Omental fat pad (tissue), 4 donors: ENCODE results near the gene ADAMTS17. TPM values are rescaled to one million over a fixed set of nuclear protein-coding genes. Genes with fewer than 3 reads are reported as not detected.

Source experiments
- ATAC-seq: fragments of 150-250 bp; one replicate; pipeline ENCODE4 v1.9.1; 2016; ENCODE audit warnings: mild to moderate bottlenecking, moderate library complexity; ENCODE audit not compliant: low FRiP score
- DNase-seq: peaks from one replicate; pipeline ENCODE4 v3.0.0-alpha.2; 2019; ENCODE audit warnings: low spot score
- total RNA-seq, 4 donors: library from RNA; depleted of rRNA; stranded (reverse); fragments of >200 nt; gene quantifications; one replicate each; pipeline ENCODE4 v1.1.0, GENCODE V29; 2016
- TF ChIP-seq, protein P1 (sequence below), 3 donors: fragments of 450-650 bp; IDR thresholded peaks; one replicate each; pipeline ENCODE4 v1.5.1; 2016 to 2017; ENCODE audit warnings: antibody characterized with exemption in 3 of 3, mild to moderate bottlenecking in 3 of 3, moderate library complexity in 2 of 3

Gene ADAMTS17
- total RNA-seq, 4 donors from 2014 or later: 1.6 to 10.7 (median 5.7) TPM

DNA sequence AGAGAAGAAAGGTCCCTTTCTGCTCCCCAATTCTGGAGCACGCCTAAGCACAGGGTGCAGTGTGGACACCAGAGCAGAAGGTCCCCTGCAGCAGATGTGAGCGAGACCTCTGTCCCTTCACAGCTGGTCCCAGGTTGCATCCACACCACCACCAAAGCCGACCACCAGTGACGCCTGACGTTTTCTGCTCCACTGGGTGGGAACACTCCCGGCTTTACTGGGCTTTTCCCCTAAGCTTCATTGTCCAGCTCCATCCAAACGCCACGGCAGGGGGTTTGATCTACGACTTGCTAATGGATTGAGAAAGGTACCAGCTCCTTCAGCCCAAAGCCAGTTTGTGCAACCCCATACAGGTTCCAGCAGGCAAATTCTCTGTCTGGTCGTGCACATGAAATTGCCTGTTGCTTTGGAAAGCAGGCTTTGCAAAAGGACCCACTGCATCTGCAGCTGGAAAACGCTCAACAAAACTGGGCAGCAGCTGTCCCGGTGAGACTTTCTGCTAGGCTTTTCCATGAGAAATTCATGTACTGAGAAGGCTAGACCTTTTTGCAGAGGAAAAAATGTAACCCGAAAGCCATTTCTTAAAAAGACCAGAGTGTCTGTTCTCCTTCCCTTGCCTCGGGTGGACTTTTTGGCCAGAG is 31.1 kb downstream of the ADAMTS17 start:
- TF ChIP-seq, protein P1, sequence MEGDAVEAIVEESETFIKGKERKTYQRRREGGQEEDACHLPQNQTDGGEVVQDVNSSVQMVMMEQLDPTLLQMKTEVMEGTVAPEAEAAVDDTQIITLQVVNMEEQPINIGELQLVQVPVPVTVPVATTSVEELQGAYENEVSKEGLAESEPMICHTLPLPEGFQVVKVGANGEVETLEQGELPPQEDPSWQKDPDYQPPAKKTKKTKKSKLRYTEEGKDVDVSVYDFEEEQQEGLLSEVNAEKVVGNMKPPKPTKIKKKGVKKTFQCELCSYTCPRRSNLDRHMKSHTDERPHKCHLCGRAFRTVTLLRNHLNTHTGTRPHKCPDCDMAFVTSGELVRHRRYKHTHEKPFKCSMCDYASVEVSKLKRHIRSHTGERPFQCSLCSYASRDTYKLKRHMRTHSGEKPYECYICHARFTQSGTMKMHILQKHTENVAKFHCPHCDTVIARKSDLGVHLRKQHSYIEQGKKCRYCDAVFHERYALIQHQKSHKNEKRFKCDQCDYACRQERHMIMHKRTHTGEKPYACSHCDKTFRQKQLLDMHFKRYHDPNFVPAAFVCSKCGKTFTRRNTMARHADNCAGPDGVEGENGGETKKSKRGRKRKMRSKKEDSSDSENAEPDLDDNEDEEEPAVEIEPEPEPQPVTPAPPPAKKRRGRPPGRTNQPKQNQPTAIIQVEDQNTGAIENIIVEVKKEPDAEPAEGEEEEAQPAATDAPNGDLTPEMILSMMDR (IDR thresholded peaks at IDR 0.05): no peak
- ATAC-seq: no peak
- no peak for DNase-seq

DNA sequence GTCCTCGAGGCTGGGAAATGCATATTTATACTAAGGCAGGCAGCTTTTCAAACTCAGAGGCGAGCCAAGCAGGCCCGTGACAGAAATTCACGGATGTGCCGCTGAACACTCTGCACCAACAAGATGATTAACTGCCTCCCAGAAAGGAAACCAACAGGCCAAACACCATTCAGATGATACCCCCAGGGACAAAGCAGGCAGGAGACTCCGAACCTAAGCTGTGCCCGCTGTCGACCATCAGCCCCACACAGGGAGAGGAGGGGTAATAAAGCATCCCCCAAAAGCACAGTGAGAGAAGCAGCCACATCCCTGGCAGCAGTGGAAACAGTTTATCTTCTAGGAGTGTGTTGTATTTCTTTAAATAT is 31.8 kb downstream of the ADAMTS17 start:
- TF ChIP-seq, protein P1 (IDR thresholded peaks at IDR 0.05): no peak
- DNase-seq (no peak), ATAC-seq (no peak)

DNA sequence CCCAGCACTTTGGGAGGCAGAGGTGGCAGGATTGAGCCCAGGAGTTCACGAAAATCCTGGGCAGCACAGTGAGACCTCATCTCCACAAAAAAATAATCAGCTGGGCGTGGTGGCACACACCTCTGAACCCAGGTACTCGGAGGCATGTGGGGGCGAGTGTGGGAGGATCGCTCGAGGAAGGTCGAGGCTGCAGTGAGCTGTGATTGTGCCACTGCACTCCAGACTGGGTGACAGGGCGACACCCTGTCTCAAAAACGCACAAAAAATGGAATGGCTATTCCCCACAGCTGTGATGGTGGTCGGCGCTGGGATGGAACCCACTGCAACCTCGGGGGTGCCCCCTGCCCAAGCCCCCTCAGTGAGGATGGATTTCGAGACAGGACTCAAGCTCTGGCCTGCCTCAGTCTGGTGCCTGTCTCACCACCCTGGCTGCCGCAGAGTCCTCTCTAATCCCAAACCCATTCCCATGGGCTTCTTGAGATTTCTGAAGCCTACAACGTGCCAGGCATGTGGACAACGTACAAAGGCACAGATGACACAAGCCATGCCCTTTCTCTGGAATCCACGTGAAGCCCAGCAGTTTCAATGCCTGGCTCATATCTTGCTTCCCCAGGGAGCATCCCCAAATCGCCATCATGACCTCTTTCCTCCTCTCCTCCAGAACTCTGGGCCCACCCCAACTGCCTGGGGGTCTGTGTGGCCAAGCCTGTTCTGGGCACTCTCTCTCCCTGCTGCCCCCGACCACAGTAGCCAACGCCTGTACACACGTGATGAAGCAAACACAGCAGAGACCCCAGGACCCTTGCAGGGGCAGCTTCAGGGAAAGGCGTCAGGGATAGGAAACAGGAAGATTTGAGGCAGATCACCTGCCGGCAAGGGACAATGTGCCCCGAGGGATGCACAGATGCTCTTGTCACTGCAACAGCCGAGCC is 32.4 kb downstream of the ADAMTS17 start:
- ATAC-seq: no peak
- TF ChIP-seq, protein P1 (IDR thresholded peaks at IDR 0.05): no peak
- DNase-seq: no peak

DNA sequence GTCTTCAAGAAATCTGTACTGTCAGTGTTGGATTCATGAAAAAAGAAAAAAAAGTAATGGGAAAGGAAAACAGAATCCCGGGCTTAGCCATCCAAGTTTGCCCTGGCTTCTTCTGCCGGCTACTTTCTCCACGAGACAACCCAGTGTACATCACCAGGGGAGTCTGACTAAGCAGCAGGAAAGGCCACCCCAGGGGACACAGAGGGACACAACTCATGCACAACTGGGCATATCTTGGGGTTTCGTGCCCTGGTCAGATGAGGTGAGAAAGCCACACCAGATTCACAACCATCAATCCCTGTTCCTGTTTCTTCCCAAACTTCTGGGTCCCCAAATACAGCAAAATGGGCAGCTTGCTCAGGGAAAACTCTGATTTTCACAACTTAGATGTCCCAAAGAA is 33.2 kb downstream of the ADAMTS17 start:
- no peak for DNase-seq
- TF ChIP-seq, protein P1 (IDR thresholded peaks at IDR 0.05): no peak
- ATAC-seq: no peak

DNA sequence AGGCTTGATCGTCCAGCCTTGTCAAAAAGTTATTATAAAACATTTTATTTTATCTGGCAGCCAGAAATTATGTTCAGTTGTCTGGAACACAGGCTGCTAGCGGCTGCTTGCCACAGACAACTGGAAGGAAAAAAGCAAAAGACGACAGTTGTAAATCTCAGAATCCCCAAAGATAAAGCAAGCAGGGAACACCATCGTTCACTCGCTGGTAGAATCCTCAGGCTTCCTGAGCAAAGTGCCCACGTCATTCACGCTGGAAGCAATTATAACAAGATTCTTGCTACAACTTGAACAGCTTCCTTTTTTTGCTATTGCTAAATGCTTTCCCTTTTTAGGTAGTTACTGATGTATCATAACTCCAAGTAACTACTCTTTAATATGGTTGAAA is 33.6 kb downstream of the ADAMTS17 start:
- TF ChIP-seq, protein P1 (IDR thresholded peaks at IDR 0.05): no peak
- DNase-seq (no peak), ATAC-seq (no peak)

DNA sequence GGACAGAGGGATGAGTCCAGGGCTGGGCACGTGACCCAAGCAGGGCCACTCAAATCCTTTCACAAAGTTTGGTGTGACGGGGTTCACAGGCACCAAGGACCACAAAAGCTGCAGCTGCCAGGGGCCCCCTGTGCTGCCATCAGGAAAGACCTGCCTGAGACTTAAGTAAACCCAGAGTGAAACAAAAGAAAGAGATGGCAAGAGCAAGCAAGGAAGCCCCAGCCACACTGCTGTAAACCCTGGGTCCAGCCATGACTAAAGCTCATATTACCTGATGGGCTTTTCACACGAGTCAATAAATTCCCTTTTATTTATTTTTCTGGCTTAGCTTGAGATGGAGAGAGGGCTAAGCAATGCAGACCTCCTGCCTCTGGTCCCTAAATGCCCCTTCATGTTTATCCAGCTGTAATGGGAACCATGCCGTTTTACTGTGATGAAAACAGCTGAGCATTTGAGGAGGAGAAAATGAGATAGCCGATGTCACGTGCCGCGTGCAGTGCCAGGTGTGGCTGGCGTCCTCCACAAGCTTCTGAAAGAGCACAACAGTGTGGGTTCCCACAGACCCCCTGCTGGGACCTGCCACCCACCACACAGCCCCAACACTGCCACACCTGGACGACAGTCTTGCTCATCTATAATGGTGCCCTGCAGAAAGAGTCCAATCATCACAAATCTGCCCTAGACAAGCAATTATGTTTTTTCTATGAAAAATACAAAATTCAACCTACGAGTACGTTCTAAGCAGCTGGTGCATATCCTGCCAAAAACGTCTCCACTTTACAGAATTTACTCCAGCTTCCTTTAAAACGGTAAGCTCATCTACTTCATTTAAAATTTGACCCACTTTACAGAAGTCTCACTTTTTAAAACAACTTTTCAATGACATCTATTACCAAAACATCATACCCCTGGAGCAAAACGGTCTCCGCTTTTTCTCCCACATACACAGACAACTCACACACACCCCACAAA is 34.2 kb downstream of the ADAMTS17 start:
- no peak for ATAC-seq
- TF ChIP-seq, protein P1 (IDR thresholded peaks at IDR 0.05): no peak
- no peak for DNase-seq
